SU-DHL-6 (cell line): ENCODE results near the gene TEX19.
"Not testable (repeated sequence)": the region's sequence is repeated elsewhere in the genome, so short reads cannot be mapped to it uniquely, and the experiment has no call there.

Experiments used
- H2AFZ ChIP-seq: fragments of 200-600 bp; sonication (generic); 2 replicates; pipeline ENCODE4 v1.6.1; 2014; ENCODE audit warnings: low read depth, mild to moderate bottlenecking, moderate library complexity, mixed read lengths, antibody characterized with exemption, low read length; ENCODE audit not compliant: severe bottlenecking
- H3F3A ChIP-seq: fragments of 200-600 bp; shearing (Covaris generic); 2 replicates; pipeline ENCODE4 v1.6.0; 2016; ENCODE audit warnings: antibody characterized with exemption, mild to moderate bottlenecking; ENCODE audit not compliant: insufficient read depth
- H3K27ac ChIP-seq: fragments of 200-600 bp; sonication (generic); 2 replicates; pipeline ENCODE4 v1.5.1; 2016; ENCODE audit warnings: low read depth, mild to moderate bottlenecking, low read length, moderate library complexity, mixed read lengths
- H3K27me3 ChIP-seq: fragments of 200-600 bp; sonication (generic), shearing (Covaris generic); 2 replicates; pipeline ENCODE4 v1.6.0; 2014; ENCODE audit warnings: mild to moderate bottlenecking, low read length
- H3K36me3 ChIP-seq: fragments of 200-600 bp; sonication (generic); 2 replicates; pipeline ENCODE4 v1.6.1; 2014; ENCODE audit warnings: mild to moderate bottlenecking, low read length, mixed read lengths
- H3K4me2 ChIP-seq: fragments of 300-600, 200-600 bp; shearing (Covaris generic), sonication (generic); 2 replicates; pipeline ENCODE4 v1.6.0; 2014; ENCODE audit warnings: low read length, low read depth, mild to moderate bottlenecking; ENCODE audit not compliant: poor library complexity, severe bottlenecking
- H3K4me3 ChIP-seq: fragments of 200-600 bp; sonication (generic); 2 replicates; pipeline ENCODE4 v1.5.1; 2014; ENCODE audit warnings: antibody characterized with exemption, low read length, mild to moderate bottlenecking, mixed read lengths; ENCODE audit not compliant: insufficient read depth, poor library complexity, severe bottlenecking
- H3K79me2 ChIP-seq: fragments of 200-600 bp; sonication (generic); 2 replicates; pipeline ENCODE4 v1.6.1; 2014; ENCODE audit warnings: mild to moderate bottlenecking, low read length, moderate library complexity; ENCODE audit not compliant: insufficient read depth
- H3K9ac ChIP-seq: fragments of 200-600 bp; sonication (generic); 2 replicates; pipeline ENCODE4 v1.7.0; 2014; ENCODE audit warnings: mild to moderate bottlenecking, low read length
- H3K9me2 ChIP-seq: fragments of 200-600 bp; sonication (generic); replicated peaks from 2 replicates; pipeline ENCODE4 v1.6.1; 2014; ENCODE audit warnings: low read length; ENCODE audit not compliant: insufficient read depth
- H3K9me3 ChIP-seq: fragments of 200-600 bp; sonication (generic); 2 replicates; pipeline ENCODE4 v1.6.1; 2014; ENCODE audit warnings: low read length, mixed read lengths; ENCODE audit not compliant: insufficient read depth
- H4K20me1 ChIP-seq: fragments of 200-600 bp; sonication (generic); 2 replicates; pipeline ENCODE4 v1.6.1; 2014; ENCODE audit warnings: low read depth, mild to moderate bottlenecking, antibody characterized with exemption, low read length, moderate library complexity, mixed read lengths
- EZH2phosphoT487 ChIP-seq: fragments of 200-600 bp; sonication (generic), shearing (Covaris generic); conservative IDR thresholded peaks from 2 replicates; pipeline ENCODE4 v1.6.1; 2018; ENCODE audit warnings: mild to moderate bottlenecking, antibody characterized with exemption, low read length, moderate library complexity, mixed read lengths
- TF ChIP-seq, protein P1 (sequence below): fragments of 200-600 bp; sonication (generic); IDR thresholded peaks from one replicate; pipeline ENCODE4 v1.5.1; 2017; ENCODE audit warnings: antibody characterized with exemption, mild to moderate bottlenecking, low read length, moderate library complexity; ENCODE audit not compliant: insufficient read depth, poor library complexity, severe bottlenecking

TEX19 gene

GRCh38 chr17:82411396-82412053 lies 52.5 kb downstream of the TEX19 start:
- Histone ChIP-seq H3K4me2 (no peak overlapping the region), H3K79me2 (no peaks in the 10 kb centered on the region), H3K27ac (no peak overlapping the region), H3K4me3 (no peak overlapping the region), H3K36me3 (no peaks in the 10 kb centered on the region), H3K9me3 (no peaks in the 10 kb centered on the region), H3K9ac (no peak overlapping the region), H4K20me1 (no peaks in the 10 kb centered on the region; the same call in 1 of the 2 replicates), H3K27me3 (no peaks in the 10 kb centered on the region), H3K9me2 (no peaks in the 10 kb centered on the region), H3F3A (no peaks in the 10 kb centered on the region), H2AFZ (no peak overlapping the region)
- TF ChIP-seq, protein P1, sequence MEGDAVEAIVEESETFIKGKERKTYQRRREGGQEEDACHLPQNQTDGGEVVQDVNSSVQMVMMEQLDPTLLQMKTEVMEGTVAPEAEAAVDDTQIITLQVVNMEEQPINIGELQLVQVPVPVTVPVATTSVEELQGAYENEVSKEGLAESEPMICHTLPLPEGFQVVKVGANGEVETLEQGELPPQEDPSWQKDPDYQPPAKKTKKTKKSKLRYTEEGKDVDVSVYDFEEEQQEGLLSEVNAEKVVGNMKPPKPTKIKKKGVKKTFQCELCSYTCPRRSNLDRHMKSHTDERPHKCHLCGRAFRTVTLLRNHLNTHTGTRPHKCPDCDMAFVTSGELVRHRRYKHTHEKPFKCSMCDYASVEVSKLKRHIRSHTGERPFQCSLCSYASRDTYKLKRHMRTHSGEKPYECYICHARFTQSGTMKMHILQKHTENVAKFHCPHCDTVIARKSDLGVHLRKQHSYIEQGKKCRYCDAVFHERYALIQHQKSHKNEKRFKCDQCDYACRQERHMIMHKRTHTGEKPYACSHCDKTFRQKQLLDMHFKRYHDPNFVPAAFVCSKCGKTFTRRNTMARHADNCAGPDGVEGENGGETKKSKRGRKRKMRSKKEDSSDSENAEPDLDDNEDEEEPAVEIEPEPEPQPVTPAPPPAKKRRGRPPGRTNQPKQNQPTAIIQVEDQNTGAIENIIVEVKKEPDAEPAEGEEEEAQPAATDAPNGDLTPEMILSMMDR: no peak
- no peak for TF ChIP-seq EZH2phosphoT487

DNA sequence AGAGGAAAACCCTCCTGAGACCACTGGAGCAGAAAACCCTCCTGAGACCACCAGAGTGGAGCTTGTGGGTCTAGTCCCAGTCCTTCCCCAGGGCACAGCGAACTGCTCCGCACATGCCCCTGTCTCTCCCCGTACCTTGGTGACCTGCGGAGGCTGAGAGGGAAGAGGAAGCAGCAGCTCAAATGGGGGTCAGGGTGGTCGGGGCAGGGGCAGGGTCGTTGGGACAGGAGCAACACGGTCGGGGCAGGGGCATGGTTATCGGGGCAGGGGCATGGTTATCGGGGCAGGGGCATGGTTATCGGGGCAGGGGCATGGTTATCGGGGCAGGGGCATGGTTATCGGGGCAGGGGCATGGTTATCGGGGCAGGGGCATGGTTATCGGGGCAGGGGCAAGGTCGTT lies 53.0 kb downstream of the TEX19 start:
- not testable (repeated sequence) for H3K27me3 ChIP-seq, H4K20me1 ChIP-seq, H3K4me3 ChIP-seq, H3K9me3 ChIP-seq, H3K79me2 ChIP-seq, H2AFZ ChIP-seq, H3K36me3 ChIP-seq, H3K9ac ChIP-seq, H3K27ac ChIP-seq, H3K9me2 ChIP-seq, H3K4me2 ChIP-seq, H3F3A ChIP-seq

- H3K27me3 ChIP-seq: no peaks in the 10 kb centered on the region
- H3K9me2 ChIP-seq: no peaks in the 10 kb centered on the region
- no peak overlapping the region for H3K4me3 ChIP-seq
- H3K27ac ChIP-seq: no peak overlapping the region
- TF ChIP-seq EZH2phosphoT487: no peak
- TF ChIP-seq, protein P1: no peak
- H4K20me1 ChIP-seq: no peaks in the 10 kb centered on the region; the same call in 1 of the 2 replicates
- no peak overlapping the region for H2AFZ ChIP-seq
- no peaks in the 10 kb centered on the region for H3K36me3 ChIP-seq
- no peaks in the 10 kb centered on the region for H3K9me3 ChIP-seq
- no peak overlapping the region for H3K4me2 ChIP-seq
- no peaks in the 10 kb centered on the region for H3F3A ChIP-seq
- no peak overlapping the region for H3K9ac ChIP-seq
- H3K79me2 ChIP-seq: no peaks in the 10 kb centered on the region
Measured at GRCh38 chr17:82412535-82413520, 53.8 kb downstream of the TEX19 start.
